Measurements from ENCODE around the gene FGF1.
A peak's percentile ranks its signal among the peaks of the same experiment; 100 is the strongest.
"Not testable (repeated sequence)": the region's sequence is repeated elsewhere in the genome, so short reads cannot be mapped to it uniquely, and the experiment has no call there.

Gene FGF1

DNA sequence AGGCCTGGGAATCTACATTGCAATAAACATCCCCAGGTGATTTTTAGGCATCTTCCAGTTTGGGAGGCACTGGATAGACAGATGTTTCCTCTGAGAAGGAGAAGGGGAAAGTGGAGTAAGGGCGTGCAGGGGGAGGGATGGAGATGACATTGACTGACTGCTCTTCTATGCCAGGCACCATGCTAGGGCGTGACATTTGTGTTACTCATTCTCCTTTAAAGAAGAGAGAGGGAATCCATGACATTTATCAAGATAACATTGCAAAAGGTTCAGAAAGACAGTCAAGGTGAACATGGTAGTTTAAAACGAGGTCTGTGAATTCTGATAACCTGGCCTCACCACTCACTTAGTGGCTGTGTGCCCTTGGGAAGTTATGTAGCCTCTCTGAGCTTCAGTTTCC is 35.8 kb downstream of the FGF1 start:
- DNase-seq: no peak
- Histone ChIP-seq H3K27me3 (ENCODE audit: insufficient read depth, low read depth, severe bottlenecking) (no peaks in the 10 kb centered on the region), H3K4me3 (ENCODE audit: low read depth, low read length) (no peak overlapping the region), H3K9me3 (ENCODE audit: severe bottlenecking) (peaks cover 2% of the 10 kb centered on the region), H3K27ac (no peak overlapping the region), H3K36me3 (no peaks in the 10 kb centered on the region)
- TF ChIP-seq, protein P1, sequence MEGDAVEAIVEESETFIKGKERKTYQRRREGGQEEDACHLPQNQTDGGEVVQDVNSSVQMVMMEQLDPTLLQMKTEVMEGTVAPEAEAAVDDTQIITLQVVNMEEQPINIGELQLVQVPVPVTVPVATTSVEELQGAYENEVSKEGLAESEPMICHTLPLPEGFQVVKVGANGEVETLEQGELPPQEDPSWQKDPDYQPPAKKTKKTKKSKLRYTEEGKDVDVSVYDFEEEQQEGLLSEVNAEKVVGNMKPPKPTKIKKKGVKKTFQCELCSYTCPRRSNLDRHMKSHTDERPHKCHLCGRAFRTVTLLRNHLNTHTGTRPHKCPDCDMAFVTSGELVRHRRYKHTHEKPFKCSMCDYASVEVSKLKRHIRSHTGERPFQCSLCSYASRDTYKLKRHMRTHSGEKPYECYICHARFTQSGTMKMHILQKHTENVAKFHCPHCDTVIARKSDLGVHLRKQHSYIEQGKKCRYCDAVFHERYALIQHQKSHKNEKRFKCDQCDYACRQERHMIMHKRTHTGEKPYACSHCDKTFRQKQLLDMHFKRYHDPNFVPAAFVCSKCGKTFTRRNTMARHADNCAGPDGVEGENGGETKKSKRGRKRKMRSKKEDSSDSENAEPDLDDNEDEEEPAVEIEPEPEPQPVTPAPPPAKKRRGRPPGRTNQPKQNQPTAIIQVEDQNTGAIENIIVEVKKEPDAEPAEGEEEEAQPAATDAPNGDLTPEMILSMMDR (IDR thresholded peaks at IDR 0.05; ENCODE audit: low read depth, low read length): no peak

DNA sequence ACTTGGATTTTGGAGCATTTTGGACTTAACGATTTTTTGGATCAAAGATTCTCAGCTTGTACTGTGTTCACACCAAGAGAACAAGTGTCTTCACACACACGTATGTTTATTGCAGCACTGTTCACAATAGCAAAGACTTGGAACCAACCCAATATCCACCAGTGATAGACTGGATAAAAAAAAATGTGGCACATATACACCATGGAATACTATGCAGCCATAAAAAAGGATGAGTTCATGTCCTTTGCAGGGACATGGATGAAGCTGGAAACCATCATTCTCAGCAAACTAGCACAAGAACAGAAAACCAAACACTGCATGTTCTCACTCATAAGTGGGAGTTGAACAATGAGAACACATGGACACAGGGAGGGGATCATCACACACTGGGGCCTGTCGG is 37.8 kb downstream of the FGF1 start:
- not testable (repeated sequence) for H3K36me3 ChIP-seq; DNase-seq; H3K27me3 ChIP-seq (ENCODE audit: insufficient read depth, low read depth, severe bottlenecking); H3K27ac ChIP-seq; H3K9me3 ChIP-seq (ENCODE audit: severe bottlenecking); H3K4me3 ChIP-seq (ENCODE audit: low read depth, low read length)

DNA sequence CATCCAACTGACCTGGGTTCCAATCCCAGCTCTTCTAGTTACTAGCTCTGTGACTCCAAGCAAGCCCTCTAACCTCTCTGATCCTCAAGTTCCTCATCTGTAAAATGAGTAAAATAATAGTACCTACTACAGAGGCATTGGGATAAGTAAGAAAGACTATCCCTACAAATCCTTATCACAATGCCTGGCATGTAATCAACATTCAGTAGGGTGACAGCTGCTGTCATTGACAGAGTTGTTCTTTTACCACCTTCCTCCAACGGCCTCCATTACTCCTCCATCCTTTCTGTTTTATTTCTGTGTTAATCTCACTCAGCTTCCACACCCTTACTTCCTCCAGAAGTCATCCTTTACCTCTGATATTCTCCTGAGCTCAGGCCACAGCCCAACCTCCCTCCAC is 40.4 kb downstream of the FGF1 start:
- Histone ChIP-seq H3K27ac (no peak overlapping the region), H3K36me3 (no peaks in the 10 kb centered on the region), H3K4me3 (ENCODE audit: low read depth, low read length) (no peak overlapping the region), H3K27me3 (ENCODE audit: insufficient read depth, low read depth, severe bottlenecking) (no peaks in the 10 kb centered on the region), H3K9me3 (ENCODE audit: severe bottlenecking) (peaks cover 2% of the 10 kb centered on the region)
- no peak for DNase-seq
- TF ChIP-seq, protein P1 (IDR thresholded peaks at IDR 0.05; ENCODE audit: low read depth, low read length): no peak

DNA sequence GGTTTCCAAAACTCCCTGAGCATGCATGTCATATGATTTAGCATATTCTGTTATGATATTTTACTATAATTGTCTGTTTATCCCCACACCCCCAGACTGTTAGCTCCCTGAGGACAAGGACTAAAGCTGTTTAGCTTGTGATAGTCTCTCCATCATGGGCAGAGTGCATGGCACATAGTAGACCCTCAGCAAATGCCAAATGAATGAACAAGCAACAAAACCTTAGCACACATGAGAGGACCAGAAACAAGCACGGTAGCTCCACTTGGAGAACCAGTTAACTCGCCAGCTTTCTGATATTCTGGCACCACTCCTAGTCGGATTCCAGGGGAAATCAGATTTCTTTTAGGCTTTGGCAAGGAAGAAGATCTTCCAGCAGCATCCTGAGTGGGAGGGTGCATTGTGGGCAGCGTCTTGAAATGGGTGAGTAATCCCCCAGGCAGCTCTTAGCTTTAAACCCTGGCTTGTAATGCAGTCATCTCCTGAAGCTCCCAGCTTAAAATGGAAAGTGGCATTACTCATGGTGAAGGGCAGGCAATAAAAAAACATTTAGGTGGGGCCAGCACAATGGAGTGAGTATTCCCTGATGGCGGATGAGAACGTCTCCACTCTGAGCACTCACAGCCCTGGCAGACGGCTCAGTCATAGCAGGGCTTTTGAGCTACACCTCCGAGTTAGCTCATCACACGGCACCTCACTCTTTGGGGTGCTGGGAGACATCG is 41.1 kb downstream of the FGF1 start:
- TF ChIP-seq, protein P1 (IDR thresholded peaks at IDR 0.05; ENCODE audit: low read depth, low read length): no peak
- Histone ChIP-seq H3K36me3 (no peaks in the 10 kb centered on the region), H3K27ac (no peak overlapping the region), H3K4me3 (ENCODE audit: low read depth, low read length) (no peak overlapping the region), H3K9me3 (ENCODE audit: severe bottlenecking) (peaks cover 2% of the 10 kb centered on the region), H3K27me3 (ENCODE audit: insufficient read depth, low read depth, severe bottlenecking) (no peaks in the 10 kb centered on the region)
- peak; percentile 33 for DNase-seq

DNA sequence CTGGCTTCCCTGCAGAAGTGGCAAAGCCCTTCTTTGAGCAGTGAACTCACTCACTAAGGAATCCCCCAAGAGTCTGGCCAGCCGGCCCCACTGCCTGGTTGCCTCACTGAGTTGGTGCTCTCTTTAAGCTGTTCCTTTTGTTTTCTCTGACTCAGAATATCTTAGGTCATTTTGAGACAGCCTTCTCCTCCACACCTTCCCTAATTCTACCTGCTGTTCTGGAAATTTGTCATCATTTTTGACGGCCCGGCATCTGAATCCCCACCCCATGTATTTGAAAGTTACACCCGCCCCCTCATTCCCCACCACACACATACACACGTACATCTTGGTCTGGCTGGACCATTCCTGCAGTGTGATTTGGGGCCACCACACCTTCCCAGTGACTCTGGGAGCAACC is 41.8 kb downstream of the FGF1 start:
- Histone ChIP-seq H3K4me3 (ENCODE audit: low read depth, low read length) (no peak overlapping the region), H3K9me3 (ENCODE audit: severe bottlenecking) (peaks cover 2% of the 10 kb centered on the region), H3K27me3 (ENCODE audit: insufficient read depth, low read depth, severe bottlenecking) (no peaks in the 10 kb centered on the region), H3K36me3 (no peaks in the 10 kb centered on the region), H3K27ac (no peak overlapping the region)
- DNase-seq: no peak
- TF ChIP-seq, protein P1 (IDR thresholded peaks at IDR 0.05; ENCODE audit: low read depth, low read length): no peak

DNA sequence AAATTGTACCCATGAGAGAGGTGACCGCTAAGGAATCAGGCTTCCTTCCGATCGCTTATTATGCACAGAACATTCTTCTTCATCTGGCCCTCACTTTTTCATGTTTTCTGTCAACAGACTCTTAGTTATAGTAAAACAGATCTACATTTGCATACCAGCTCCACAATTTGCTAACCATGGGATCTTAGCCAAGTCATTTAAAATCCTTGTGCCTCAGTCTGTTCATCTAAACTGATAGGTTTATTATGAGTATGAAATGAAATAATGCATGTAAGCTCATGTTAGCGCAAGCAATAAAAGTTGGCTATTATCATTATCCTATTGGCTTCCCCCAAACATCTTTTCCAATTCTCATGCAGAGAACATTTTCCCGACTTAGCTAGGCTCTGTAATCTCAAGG is 42.3 kb downstream of the FGF1 start:
- DNase-seq: no peak
- no peak overlapping the region for H3K27ac ChIP-seq
- no peaks in the 10 kb centered on the region for H3K27me3 ChIP-seq (ENCODE audit: insufficient read depth, low read depth, severe bottlenecking)
- H3K4me3 ChIP-seq (ENCODE audit: low read depth, low read length): no peak overlapping the region
- H3K36me3 ChIP-seq: no peaks in the 10 kb centered on the region
- TF ChIP-seq, protein P1 (IDR thresholded peaks at IDR 0.05; ENCODE audit: low read depth, low read length): no peak
- peaks cover 2% of the 10 kb centered on the region for H3K9me3 ChIP-seq (ENCODE audit: severe bottlenecking)
